ENCODE measurements around the gene BTG4. TPM values are rescaled to one million over a fixed set of nuclear protein-coding genes. Genes with fewer than 3 reads are reported as not detected.

Gene BTG4
- total RNA-seq, 1 donor from 2014 or later: not detected

GRCh38 chr11:111538407-111539114, 26.4 kb upstream of the BTG4 start:
- no peak for FAIRE-seq
- no peak for DNase-seq (ENCODE audit: low spot score in 2 of 2)

DNA sequence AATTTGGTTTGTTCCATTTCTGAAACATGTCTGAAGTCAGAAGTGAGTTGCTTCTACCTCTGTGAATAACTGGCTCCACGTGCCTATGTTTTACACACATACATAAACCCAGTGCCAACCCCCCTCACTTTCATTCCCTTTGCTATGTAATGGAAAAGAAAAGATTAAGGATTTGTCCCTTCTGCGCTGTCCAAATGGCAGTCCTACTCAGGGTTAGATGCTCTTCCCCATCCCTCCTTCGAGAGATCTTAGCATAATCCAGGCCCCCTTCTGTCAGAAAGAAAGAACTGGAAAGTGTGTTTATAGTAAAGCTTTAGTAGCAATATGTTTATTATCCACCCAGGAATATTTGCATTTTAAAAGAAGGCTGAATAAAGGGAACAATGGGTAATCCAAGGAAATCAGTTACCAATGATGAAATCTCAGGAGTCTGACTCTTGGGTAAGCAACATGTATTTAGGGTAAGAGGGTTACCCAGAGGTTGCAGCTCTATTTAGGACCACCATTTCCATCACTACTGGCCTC, 25.2 kb upstream of the BTG4 start:
- DNase-seq (ENCODE audit: low spot score in 2 of 2) (no peak), FAIRE-seq (no peak)

- no peak for DNase-seq (ENCODE audit: low spot score in 2 of 2)
- FAIRE-seq: no peak
Measured at GRCh38 chr11:111535281-111535680, 23.1 kb upstream of the BTG4 start.

GRCh38 chr11:111532365-111532709, 20.2 kb upstream of the BTG4 start:
- no peak for FAIRE-seq
- no peak for DNase-seq (ENCODE audit: low spot score in 2 of 2)

DNA sequence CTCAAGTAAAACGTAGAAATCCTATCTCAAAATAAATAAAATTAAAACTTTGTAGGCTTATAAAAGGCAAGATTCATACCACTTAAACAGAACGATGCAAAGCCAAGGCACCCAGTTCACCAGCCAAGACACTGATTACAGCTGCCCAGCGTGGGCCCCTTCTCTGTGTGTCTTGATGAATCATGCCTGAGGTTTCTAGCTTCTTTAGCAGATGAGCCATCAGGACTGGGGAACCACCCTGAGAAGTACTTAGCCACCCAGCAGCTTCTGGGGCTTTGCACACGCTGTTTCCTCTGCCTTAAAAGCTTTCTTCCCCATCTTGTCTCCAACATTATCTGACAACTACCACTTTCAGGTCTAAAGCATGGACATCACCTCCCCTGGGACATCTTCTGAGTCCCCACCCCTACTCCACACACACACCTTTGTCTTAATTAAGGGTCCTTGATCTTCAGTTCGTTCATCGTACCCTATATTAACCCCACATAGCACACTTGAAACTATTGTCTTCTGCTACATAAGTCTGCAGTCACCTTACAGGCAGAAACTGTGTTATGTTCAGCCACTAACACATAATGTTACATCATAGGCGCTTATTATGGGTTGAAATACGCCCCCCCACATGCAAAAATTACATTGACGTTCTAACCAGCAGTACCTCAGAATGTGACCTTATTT, 19.6 kb upstream of the BTG4 start:
- FAIRE-seq: no peak
- DNase-seq (ENCODE audit: low spot score in 2 of 2): no peak

GRCh38 chr11:111531136-111531535, 18.9 kb upstream of the BTG4 start:
- FAIRE-seq (peak; percentile 82), DNase-seq (ENCODE audit: low spot score in 2 of 2) (no peak)

GRCh38 chr11:111530091-111530490, 17.9 kb upstream of the BTG4 start:
- no peak for FAIRE-seq
- DNase-seq (ENCODE audit: low spot score in 2 of 2): no peak

- DNase-seq (ENCODE audit: low spot score in 2 of 2): no peak
- FAIRE-seq: no peak
Measured at GRCh38 chr11:111528557-111528956, 16.4 kb upstream of the BTG4 start.

GRCh38 chr11:111527279-111527678, 15.1 kb upstream of the BTG4 start:
- DNase-seq (ENCODE audit: low spot score in 2 of 2) (no peak), FAIRE-seq (no peak)

GRCh38 chr11:111526501-111526900, 14.3 kb upstream of the BTG4 start:
- DNase-seq (ENCODE audit: low spot score in 2 of 2) (no peak), FAIRE-seq (no peak)

DNA sequence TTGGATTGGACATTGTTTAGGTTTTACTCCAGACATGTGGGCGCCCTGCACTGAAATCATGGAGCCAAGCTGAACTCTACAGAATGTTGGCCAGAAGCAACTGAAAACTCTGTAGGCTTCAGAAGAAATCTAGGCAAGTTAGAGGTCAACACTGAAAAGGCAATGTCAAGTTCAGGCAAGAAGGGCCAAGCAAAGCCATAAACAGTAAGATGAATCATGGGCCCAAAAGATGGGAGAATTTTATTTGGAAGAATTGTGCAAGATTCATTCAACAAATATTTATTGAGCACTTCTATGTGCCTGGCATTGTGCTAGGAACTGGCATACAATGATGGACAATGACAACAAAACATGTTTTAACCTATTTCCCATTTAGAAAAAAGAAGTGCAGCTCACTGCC, 13.3 kb upstream of the BTG4 start:
- DNase-seq (ENCODE audit: low spot score in 2 of 2) (no peak), FAIRE-seq (no peak)

DNA sequence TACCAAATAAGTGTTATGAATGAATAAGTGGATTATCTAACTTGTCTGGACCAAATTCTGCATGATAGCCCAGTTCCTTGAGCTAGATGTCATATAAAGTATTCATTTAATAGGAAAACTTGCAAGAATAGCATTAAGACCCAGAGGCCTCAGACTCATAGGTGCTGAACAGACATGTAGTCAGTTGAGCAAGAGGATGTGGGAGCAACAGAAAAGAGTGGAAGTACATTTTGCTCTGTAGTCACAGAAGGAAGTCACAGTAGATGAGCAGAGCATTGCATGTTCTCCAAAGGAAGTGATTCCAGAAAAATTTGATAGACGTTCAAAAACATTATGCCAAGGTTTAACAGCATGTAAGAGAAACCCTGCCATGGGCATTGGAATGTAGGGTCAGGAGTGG, 11.9 kb upstream of the BTG4 start:
- DNase-seq (ENCODE audit: low spot score in 2 of 2): no peak
- FAIRE-seq: no peak

- no peak for DNase-seq (ENCODE audit: low spot score in 2 of 2)
- no peak for FAIRE-seq
Measured at GRCh38 chr11:111523343-111523742, 11.2 kb upstream of the BTG4 start.

DNA sequence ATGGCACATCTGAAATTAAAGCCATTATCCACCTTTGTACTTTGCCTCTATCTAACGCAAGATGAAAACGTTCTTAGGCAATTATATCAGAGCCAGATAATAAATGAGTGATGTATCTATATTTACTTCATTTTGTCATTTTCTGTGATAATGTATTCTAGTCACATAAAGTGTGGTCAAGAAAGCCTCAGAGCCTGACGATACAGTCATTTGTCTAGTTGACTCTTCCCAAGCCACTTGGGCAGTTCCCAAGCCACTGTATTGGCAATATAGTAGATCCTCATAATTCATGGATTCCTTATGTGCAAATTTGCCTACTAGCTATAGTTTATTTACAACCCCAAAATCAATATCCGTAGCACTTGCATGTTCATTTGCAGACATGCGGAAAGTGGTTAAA, 10.2 kb upstream of the BTG4 start:
- FAIRE-seq: no peak
- DNase-seq (ENCODE audit: low spot score in 2 of 2): no peak

DNA sequence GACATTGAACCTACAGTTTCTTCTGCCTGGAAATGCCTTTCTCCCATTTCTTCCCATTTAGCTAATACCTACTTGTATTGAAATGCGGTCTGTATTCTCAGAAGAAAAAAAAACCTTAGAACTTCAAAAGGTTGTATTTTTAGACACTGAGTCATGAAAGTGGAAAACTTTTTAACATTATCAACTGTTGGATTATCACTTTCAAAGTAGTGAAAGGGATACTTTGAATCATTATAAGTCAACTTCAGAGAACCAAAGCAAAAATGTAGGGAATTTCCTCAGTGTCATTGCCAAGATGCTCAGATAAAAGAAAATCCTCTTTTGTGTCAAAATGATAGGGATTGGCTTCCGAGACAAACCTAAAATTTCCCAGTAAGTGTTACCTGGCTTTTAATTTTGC, 8.9 kb upstream of the BTG4 start:
- FAIRE-seq (no peak), DNase-seq (ENCODE audit: low spot score in 2 of 2) (no peak)

DNA sequence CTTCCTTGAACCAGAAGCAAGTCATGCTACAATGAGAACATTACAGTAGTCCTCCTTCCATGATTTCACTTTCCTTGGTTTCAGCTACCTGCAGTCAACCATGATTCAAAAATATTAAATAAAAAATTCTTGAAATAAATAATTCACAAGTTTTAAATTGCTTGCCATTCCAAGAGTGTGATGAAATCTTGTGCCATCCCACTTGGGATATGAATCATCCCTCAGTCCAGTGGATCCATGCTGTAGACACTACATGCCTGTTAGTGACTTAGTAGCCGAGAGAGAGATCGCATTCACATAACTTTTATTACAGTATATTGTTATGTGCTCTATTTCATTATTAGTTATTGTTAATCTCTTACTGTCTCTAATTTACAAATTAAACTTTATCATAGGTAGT, 8.4 kb upstream of the BTG4 start:
- FAIRE-seq: no peak
- no peak for DNase-seq (ENCODE audit: low spot score in 2 of 2)

DNA sequence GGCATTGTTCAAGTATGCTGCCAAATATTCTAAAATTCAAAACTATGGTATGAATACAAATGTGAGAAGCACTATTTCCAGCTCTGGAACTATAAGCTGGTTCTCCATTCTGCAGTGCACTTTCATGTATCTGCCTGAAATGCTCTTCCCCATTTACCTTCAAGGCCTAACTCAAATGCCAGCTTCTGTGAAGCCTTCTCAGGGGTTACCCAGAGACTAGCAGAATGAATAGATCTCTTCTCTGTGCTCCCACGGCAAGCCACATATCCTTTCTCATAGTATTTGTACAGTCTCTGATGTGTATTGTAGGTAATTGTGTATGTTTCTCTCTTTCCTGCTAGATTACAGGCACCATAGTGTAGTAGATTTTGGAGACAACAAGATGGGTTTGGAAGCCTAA, 6.5 kb upstream of the BTG4 start:
- no peak for FAIRE-seq
- no peak for DNase-seq (ENCODE audit: low spot score in 2 of 2)

DNA sequence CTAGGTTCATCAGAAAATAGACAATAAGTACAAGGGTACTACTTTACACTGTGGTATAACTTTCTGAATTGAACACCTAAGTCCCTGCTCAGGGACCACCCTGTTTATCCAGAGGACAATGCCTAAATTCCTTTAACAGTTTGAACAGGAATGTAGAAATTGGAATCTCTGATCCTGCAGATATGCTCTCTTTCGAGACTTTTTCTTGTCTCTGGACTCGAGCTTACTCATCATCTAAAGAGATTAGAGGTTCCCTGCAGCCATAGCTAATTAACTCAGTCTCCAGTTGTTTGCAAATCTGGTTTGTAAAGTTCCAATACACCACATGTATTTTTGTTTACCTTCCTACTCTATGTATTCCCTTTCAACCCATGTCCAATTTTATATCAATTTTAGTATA, 3.4 kb upstream of the BTG4 start:
- FAIRE-seq: no peak
- no peak for DNase-seq (ENCODE audit: low spot score in 2 of 2)

DNA sequence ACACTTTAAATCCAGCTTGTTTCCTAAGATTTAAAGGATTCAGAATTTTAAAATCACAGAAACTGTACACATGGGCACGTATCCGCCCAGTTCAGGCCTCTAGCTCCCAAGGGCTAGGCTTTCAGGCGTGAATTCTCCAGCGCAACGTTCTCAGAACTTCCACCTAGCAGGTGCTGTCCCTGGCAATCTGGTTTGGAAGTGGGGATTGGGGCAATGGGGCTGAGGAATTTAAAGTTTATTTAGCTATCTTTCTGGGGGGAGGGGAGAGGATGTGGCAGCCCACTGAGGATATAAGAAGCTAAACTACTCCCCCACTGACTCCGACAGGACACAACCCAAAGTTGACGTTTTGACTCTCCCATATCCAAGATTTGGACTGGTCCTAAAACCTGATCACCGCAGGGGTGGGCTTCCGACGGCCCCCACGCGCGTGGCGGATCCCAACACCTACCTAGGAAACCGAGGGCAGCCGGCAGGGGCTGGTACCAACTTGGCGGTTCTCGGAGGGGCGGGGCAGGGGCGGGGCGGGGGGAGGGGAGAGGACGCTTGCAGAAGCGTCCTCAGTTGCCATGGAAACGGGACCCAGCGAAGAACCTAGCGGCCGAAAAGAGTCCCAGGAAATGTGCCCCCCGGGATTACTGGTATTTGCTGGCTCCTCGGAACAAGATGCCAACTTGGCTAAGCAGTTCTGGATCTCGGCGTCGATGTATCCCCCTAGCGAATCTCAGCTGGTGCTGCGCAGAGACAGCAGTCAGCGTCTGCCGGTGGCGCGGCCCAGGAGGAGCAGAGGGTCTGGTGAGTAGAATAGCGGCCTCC, 2.2 kb upstream of the BTG4 start, which contains the start of gene HOATZ:
HOATZ (plus strand) TSS at position 563 of the 816 bp plus-strand sequence; CDS start at position 570, 7 bp downstream.
- no peak for FAIRE-seq
- peak; percentile 26 to 30 for DNase-seq (ENCODE audit: low spot score in 2 of 2)

DNA sequence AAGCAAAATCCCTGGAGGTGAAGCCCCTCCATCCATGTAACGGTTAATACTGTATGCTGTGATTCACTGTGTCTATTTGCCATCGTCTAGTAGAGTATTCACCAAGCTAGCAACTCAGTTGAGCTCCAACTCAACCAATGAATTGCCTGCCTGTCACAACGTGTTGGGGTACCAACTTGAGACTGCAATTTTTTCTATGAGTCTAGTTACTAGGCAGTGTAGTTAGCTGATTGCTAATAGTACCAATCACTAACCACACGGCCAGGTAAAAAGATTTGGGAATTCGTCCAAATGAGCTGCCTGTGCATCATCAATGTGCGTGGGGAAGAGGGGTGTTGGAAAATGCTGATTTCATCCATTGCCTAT, 1.0 kb upstream of the BTG4 start:
- FAIRE-seq: no peak

DNA sequence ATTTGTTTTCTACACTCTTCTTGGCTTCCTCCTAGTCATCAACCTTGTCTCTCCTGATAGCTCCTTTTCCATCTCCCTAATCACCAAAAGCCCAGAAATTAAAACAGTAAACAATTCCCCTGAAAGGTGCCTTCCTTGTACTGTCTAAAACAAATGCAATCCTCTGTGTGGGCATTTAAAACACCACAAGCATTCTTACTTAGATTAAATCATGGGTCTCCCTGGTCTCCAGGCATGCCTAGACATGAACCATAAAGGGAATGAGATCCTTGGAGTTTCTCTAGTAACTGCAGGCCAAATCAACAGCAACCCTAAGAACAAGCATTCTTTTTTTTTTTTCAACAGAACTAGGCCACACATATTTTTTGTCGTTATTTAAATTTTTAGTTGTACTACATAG, 1.9 kb downstream of the BTG4 start:
- DNase-seq (ENCODE audit: low spot score in 2 of 2): no peak
- FAIRE-seq: no peak

More for the DNA sequence above, 1.0 kb upstream of the BTG4 start:
- DNase-seq (ENCODE audit: low spot score in 2 of 2): no peak
